Natural killer cell (primary cell): Measurements from ENCODE around the gene CXCL1. TPM values are rescaled to one million over a fixed set of nuclear protein-coding genes. Genes with fewer than 3 reads are reported as not detected.

Experiments
- ATAC-seq, 3 donors: fragments of 150-1000 bp in 2 of 3; fragments of 200-7000 bp in 1 of 3; cut with Tn5 transposase; 1 replicate in 1 of 3; 2 replicates in 2 of 3; pipeline ENCODE4 v1.10.0; 2021; ENCODE audit warnings: mild to moderate bottlenecking in 2 of 3, moderate library complexity in 2 of 3
- DNase-seq, 2 donors: peaks; one replicate each; pipeline versions ENCODE4 v3.0.0 to v3.0.0-alpha.2; 2013 to 2021; ENCODE audit warnings: mixed read lengths in 1 of 2
- H3K27ac ChIP-seq: one replicate; pipeline ENCODE4 v1.5.1; 2013; ENCODE audit warnings: mild to moderate bottlenecking, low read length
- H3K27me3 ChIP-seq: one replicate; pipeline ENCODE4 v1.6.1; 2013; ENCODE audit warnings: low read length; ENCODE audit not compliant: control insufficient read depth, insufficient read depth
- H3K36me3 ChIP-seq: one replicate; pipeline ENCODE4 v1.6.1; 2013; ENCODE audit warnings: low read length; ENCODE audit not compliant: control insufficient read depth, insufficient read depth
- H3K4me1 ChIP-seq: one replicate; pipeline ENCODE4 v1.6.1; 2013; ENCODE audit warnings: low read length; ENCODE audit not compliant: control insufficient read depth, insufficient read depth
- H3K4me3 ChIP-seq: one replicate; pipeline ENCODE4 v1.5.1; 2013; ENCODE audit warnings: low read length
- H3K9me3 ChIP-seq: one replicate; pipeline ENCODE4 v1.6.1; 2013; ENCODE audit warnings: low read length; ENCODE audit not compliant: control insufficient read depth, insufficient read depth
- H3K27ac Mint-ChIP-seq, 2 donors: one replicate each; pipeline ENCODE4 v1.8.0; 2022; ENCODE audit warnings: mild to moderate bottlenecking in 2 of 2, mixed read lengths in 2 of 2, moderate library complexity in 1 of 2
- H3K27me3 Mint-ChIP-seq, 2 donors: one replicate each; pipeline ENCODE4 v1.8.0; 2022; ENCODE audit warnings: low read depth in 2 of 2, mixed read lengths in 2 of 2
- H3K36me3 Mint-ChIP-seq: one replicate; pipeline ENCODE4 v1.8.0; 2022; ENCODE audit warnings: mixed read lengths
- H3K4me1 Mint-ChIP-seq, 2 donors: one replicate each; pipeline ENCODE4 v1.8.0; 2022; ENCODE audit warnings: mixed read lengths in 2 of 2
- H3K4me3 Mint-ChIP-seq: one replicate; pipeline ENCODE4 v1.8.0; 2022; ENCODE audit warnings: mild to moderate bottlenecking, moderate library complexity, mixed read lengths
- H3K9me3 Mint-ChIP-seq, 2 donors: one replicate each; pipeline ENCODE4 v1.8.0; 2022; ENCODE audit warnings: mixed read lengths in 2 of 2
- WGBS: methylation state at CpG from one replicate; pipeline ENCODE4 v1.1.7; 2013; ENCODE audit warnings: missing lambda C conversion rate; ENCODE audit not compliant: insufficient coverage; 5-methylcytosine and 5-hydroxymethylcytosine counted together
- intact Hi-C: fragments of 100-400 bp; cut with micrococcal nuclease; formaldehyde crosslinking; loops from one replicate; pipeline ENCODE4 v1.14.2; 2022
- total RNA-seq, 4 donors: library from RNA; stranded (reverse); fragments of 120-200 nt in 1 of 4; gene quantifications; one replicate each; pipeline versions ENCODE4 v1.2.3 to v1.2.4, GENCODE V29; 2013 to 2022
- TF ChIP-seq, protein P1 (sequence below): fragments of 200-600 bp; IDR thresholded peaks from one replicate; pipeline ENCODE4 v1.8.0; 2022; ENCODE audit warnings: antibody characterized with exemption

Gene CXCL1
- total RNA-seq, 3 donors from 2014 or later (not counting 1 experiment from before 2014, with no cell fraction given) = 3.4 TPM; not detected in 2

- Mint-ChIP-seq H3K36me3 (no peaks in the 10 kb centered on the region), H3K27me3 (peaks cover 0 to 13% of the 10 kb centered on the region in 2 donors), H3K9me3 (peaks cover 3 to 4% of the 10 kb centered on the region in 2 donors), H3K4me3 (no peak overlapping the region), H3K27ac (no peak overlapping the region), H3K4me1 (no peaks in the 10 kb centered on the region)
- Histone ChIP-seq H3K4me1 (peaks cover 6% of the 10 kb centered on the region), H3K27me3 (no peaks in the 10 kb centered on the region), H3K4me3 (no peak overlapping the region), H3K9me3 (no peaks in the 10 kb centered on the region), H3K36me3 (no peaks in the 10 kb centered on the region), H3K27ac (no peak overlapping the region)
- TF ChIP-seq, protein P1, sequence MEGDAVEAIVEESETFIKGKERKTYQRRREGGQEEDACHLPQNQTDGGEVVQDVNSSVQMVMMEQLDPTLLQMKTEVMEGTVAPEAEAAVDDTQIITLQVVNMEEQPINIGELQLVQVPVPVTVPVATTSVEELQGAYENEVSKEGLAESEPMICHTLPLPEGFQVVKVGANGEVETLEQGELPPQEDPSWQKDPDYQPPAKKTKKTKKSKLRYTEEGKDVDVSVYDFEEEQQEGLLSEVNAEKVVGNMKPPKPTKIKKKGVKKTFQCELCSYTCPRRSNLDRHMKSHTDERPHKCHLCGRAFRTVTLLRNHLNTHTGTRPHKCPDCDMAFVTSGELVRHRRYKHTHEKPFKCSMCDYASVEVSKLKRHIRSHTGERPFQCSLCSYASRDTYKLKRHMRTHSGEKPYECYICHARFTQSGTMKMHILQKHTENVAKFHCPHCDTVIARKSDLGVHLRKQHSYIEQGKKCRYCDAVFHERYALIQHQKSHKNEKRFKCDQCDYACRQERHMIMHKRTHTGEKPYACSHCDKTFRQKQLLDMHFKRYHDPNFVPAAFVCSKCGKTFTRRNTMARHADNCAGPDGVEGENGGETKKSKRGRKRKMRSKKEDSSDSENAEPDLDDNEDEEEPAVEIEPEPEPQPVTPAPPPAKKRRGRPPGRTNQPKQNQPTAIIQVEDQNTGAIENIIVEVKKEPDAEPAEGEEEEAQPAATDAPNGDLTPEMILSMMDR = no peak
- DNase-seq (no peak), ATAC-seq (peak in 1 of 3 donors; percentile 48)
- WGBS = 0% methylated on average over 1 of the region's 2 CpGs
- intact Hi-C loops = no loop called here
Measured at GRCh38 chr4:73872316-73873108, 3.3 kb downstream of the CXCL1 start.

DNA sequence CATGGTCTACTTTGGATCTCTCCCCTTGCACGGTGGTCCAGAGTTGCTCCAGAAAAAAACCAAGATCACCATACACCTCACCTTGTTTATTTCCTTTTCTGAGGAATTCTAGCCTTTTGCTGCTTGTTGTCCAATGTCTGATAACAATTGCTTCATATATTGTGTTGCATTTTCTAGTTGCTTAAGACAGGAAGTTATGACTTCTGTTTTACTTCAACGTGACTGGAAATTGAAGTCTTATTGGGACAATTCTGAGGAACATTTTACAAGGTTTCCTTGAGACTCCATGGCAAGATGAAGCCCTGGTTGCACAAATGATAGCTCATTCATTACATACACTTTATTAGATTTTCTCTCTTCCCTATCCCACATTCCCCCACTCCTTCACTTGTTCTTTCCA lies 5.2 kb downstream of the CXCL1 start:
- Histone ChIP-seq H3K4me1 (no peaks in the 10 kb centered on the region), H3K27ac (no peak overlapping the region), H3K4me3 (no peak overlapping the region), H3K9me3 (no peaks in the 10 kb centered on the region), H3K27me3 (no peaks in the 10 kb centered on the region), H3K36me3 (no peaks in the 10 kb centered on the region)
- H3K9me3 Mint-ChIP-seq = peaks cover 3 to 4% of the 10 kb centered on the region in 2 donors
- DNase-seq = no peak
- H3K36me3 Mint-ChIP-seq = no peaks in the 10 kb centered on the region
- TF ChIP-seq, protein P1 = no peak
- no peak for ATAC-seq
- no peak overlapping the region for H3K27ac Mint-ChIP-seq
- intact Hi-C loops = no loop called here
- WGBS = 67% methylated on average over 2 of the region's 2 CpGs
- no peaks in the 10 kb centered on the region for H3K4me1 Mint-ChIP-seq
- H3K27me3 Mint-ChIP-seq = peaks cover 0 to 3% of the 10 kb centered on the region in 2 donors
- no peak overlapping the region for H3K4me3 Mint-ChIP-seq

DNA sequence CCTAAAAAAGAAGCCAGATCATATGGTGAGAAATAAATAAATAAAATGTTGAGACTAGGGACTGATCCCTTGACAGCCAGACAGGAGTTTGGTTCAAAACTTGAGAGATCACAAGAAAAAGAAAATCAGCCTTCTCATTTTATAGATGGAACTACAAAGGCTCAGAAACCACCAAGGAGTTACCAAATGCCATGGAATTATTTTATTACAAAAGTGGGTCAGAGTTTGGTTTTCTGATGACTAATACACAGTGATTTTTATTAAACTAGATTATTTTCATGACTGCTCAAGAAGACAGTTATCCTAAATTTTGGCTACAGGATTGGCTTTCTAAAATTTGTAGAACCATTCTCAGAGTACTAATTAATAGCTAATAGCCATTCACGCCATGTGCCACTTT lies 6.2 kb downstream of the CXCL1 start:
- Mint-ChIP-seq H3K27ac (no peak overlapping the region), H3K36me3 (no peaks in the 10 kb centered on the region), H3K4me3 (no peak overlapping the region), H3K27me3 (peaks cover 0 to 3% of the 10 kb centered on the region in 2 donors), H3K4me1 (no peaks in the 10 kb centered on the region), H3K9me3 (peaks cover 3 to 4% of the 10 kb centered on the region in 2 donors)
- H3K27ac ChIP-seq = no peak overlapping the region
- ATAC-seq (no peak), DNase-seq (no peak)
- no peaks in the 10 kb centered on the region for H3K9me3 ChIP-seq
- intact Hi-C loops = no loop called here
- no peaks in the 10 kb centered on the region for H3K27me3 ChIP-seq
- H3K36me3 ChIP-seq = no peaks in the 10 kb centered on the region
- WGBS = no CpG with 5 or more reads among the region's 1 CpG
- no peaks in the 10 kb centered on the region for H3K4me1 ChIP-seq
- no peak overlapping the region for H3K4me3 ChIP-seq
- TF ChIP-seq, protein P1 = no peak
